ENCODE results near the gene ALG9. TPM values are rescaled to one million over a fixed set of nuclear protein-coding genes. Genes with fewer than 3 reads are reported as not detected.
A peak's percentile ranks its signal among the peaks of the same experiment; 100 is the strongest.
"Not testable (repeated sequence)": the region's sequence is repeated elsewhere in the genome, so short reads cannot be mapped to it uniquely, and the experiment has no call there.

The ALG9 gene
- total RNA-seq, 1 donor from 2014 or later: 12.4 TPM

- DNase-seq: no peak
- intact Hi-C loops (cut with DNase I): loop anchor here (5.0 kb wide), 1 partner anchor 55 kb away; no protein-coding TSS in a partner anchor
- ATAC-seq (ENCODE audit: poor library complexity): no peak
These were observed 89.2 kb downstream of the ALG9 start for GRCh38 chr11:111782109-111782741.

- ATAC-seq (ENCODE audit: poor library complexity): no peak
- DNase-seq: no peak
- intact Hi-C loops (cut with DNase I): loop anchor here (5.0 kb wide), 1 partner anchor 177 kb away; the partner anchor contains the start of gene SIK2
These were observed 92.3 kb downstream of the ALG9 start for GRCh38 chr11:111779118-111779517.

GRCh38 chr11:111778047-111778558 lies 93.3 kb downstream of the ALG9 start:
- DNase-seq (no peak), ATAC-seq (ENCODE audit: poor library complexity) (no peak)
- intact Hi-C loops (cut with DNase I): loop anchor here (5.0 kb wide), 1 partner anchor 176 kb away; the partner anchor contains the start of gene SIK2

GRCh38 chr11:111777094-111778046 lies 94.0 kb downstream of the ALG9 start:
- intact Hi-C loops (cut with DNase I): loop anchor here (5.0 kb wide), 1 partner anchor 175 kb away; the partner anchor contains the start of gene SIK2
- peak; percentile 86 for ATAC-seq (ENCODE audit: poor library complexity)
- DNase-seq: no peak

- DNase-seq: no peak
- intact Hi-C loops (cut with DNase I): loop anchor here (5.0 kb wide), 1 partner anchor 174 kb away; the partner anchor contains the start of gene SIK2
- no peak for ATAC-seq (ENCODE audit: poor library complexity)
These were observed 94.8 kb downstream of the ALG9 start for GRCh38 chr11:111776398-111777093.

GRCh38 chr11:111774955-111775710 lies 96.2 kb downstream of the ALG9 start:
- DNase-seq (peak; percentile 51), ATAC-seq (ENCODE audit: poor library complexity) (peak; percentile 44)
- intact Hi-C loops (cut with DNase I): loop anchor here (5.0 kb wide), 1 partner anchor 173 kb away; the partner anchor contains the start of gene SIK2

GRCh38 chr11:111772535-111772934 lies 98.8 kb downstream of the ALG9 start:
- DNase-seq (no peak), ATAC-seq (ENCODE audit: poor library complexity) (no peak)
- intact Hi-C loops (cut with DNase I): no loop called here

- DNase-seq; intact Hi-C loops (cut with DNase I); ATAC-seq (ENCODE audit: poor library complexity): not testable (repeated sequence)
These were observed 100.2 kb downstream of the ALG9 start for GRCh38 chr11:111771205-111771604.

GRCh38 chr11:111770581-111771134 lies 100.7 kb downstream of the ALG9 start:
- intact Hi-C loops (cut with DNase I): no loop called here
- DNase-seq (no peak), ATAC-seq (ENCODE audit: poor library complexity) (no peak)

- intact Hi-C loops (cut with DNase I): no loop called here
- DNase-seq (no peak), ATAC-seq (ENCODE audit: poor library complexity) (peak; percentile 53)
These were observed 104.6 kb downstream of the ALG9 start for GRCh38 chr11:111766834-111767142.

- DNase-seq (peak; percentile 85), ATAC-seq (ENCODE audit: poor library complexity) (peak; percentile 99)
- intact Hi-C loops (cut with DNase I): no loop called here
These were observed 105.2 kb downstream of the ALG9 start, which contains the start of gene PPP2R1B for GRCh38 chr11:111765984-111766833. Gene PPP2R1B (minus strand): TSS chr11:111766389. CDS start chr11:111766361, 28 bp downstream.

GRCh38 chr11:111765320-111765983 lies 105.9 kb downstream of the ALG9 start:
- DNase-seq (no peak), ATAC-seq (ENCODE audit: poor library complexity) (peak; percentile 58)
- intact Hi-C loops (cut with DNase I): no loop called here

GRCh38 chr11:111764621-111765020 lies 106.8 kb downstream of the ALG9 start:
- no peak for DNase-seq
- ATAC-seq (ENCODE audit: poor library complexity): no peak

GRCh38 chr11:111762981-111763643 lies 108.3 kb downstream of the ALG9 start:
- intact Hi-C loops (cut with DNase I): no loop called here
- ATAC-seq (ENCODE audit: poor library complexity): no peak

More at GRCh38 chr11:111764621-111765020, 106.8 kb downstream of the ALG9 start:
- intact Hi-C loops (cut with DNase I): no loop called here

GRCh38 chr11:111762526-111762925 lies 108.9 kb downstream of the ALG9 start:
- DNase-seq: no peak
- intact Hi-C loops (cut with DNase I): no loop called here
- no peak for ATAC-seq (ENCODE audit: poor library complexity)

More at GRCh38 chr11:111762981-111763643, 108.3 kb downstream of the ALG9 start:
- no peak for DNase-seq

GRCh38 chr11:111761036-111761435 lies 110.3 kb downstream of the ALG9 start:
- no peak for ATAC-seq (ENCODE audit: poor library complexity)
- intact Hi-C loops (cut with DNase I): no loop called here
- no peak for DNase-seq
